ENCODE data around the gene EFEMP2.

Gene EFEMP2

DNA sequence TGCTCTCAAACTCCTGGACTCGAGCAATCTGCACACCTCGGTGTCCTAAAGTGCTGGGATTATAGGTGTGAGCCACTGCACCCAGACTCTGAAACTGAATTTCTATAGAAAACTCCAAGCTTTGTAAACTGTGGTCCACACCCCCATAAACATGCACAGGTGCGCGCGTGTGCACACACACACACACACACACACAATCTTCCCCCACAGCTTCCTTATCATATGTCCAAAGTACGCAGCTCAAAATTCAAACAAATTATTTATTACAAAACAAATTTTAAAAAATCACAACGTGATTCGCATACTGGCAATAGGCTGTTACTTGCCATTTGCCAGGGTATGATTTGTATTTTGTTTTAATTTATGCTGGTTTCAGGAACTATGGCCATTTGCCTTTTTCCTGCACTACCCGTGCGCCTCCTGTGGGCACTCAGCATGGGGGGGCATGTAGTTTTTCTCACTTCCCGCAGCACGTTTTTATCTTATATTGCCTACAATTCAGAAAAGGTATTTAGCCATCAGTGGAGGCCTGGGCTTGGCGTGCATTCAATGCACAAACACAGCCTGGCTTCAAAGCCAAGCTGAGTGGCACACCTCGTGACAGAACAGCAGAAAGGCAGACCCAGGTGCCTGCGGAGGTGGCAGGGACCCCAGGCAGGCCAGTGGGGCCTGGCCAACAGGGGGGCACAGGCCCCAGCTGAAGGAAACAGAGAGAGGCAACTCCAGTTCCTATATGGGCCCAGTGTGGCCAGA, 49.6 kb downstream of the EFEMP2 start:
- no peak for TF ChIP-seq CTCF (IDR thresholded peaks at IDR 0.05)
- Histone ChIP-seq H3K27me3 (no peaks in the 10 kb centered on the region), H3K36me3 (no peaks in the 10 kb centered on the region), H3K27ac (no peak overlapping the region), H3K4me1 (ENCODE audit: control insufficient read depth in 1 of 2, insufficient read depth in 1 of 2, low read depth in 1 of 2, low read length in 1 of 2) (peaks cover 0 to 14% of the 10 kb centered on the region in 2 experiments), H3K4me3 (ENCODE audit: low read depth in 1 of 2, low read length in 1 of 2) (no peak overlapping the region), H3K9me3 (no peaks in the 10 kb centered on the region)

DNA sequence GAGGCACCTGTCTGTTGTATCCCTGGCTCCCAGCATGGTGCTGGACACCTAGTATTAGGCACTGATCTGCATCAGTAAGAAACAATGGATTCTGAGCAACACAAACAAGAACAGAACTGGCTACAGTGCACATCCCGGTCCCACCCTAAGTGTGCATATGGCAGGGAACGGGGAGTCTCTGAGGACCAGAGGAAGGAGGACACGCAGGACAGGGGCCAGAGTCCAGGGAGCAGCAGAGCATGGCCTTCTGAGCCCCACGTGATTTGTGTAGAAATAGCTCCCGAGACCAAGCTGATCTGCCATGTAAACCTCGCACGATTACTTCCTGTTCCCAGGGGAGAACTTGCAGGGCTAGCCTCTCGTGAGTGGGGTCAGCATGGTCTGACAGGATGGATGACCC, 51.5 kb downstream of the EFEMP2 start:
- H3K27ac ChIP-seq = no peak overlapping the region

GRCh38 chr11:65817835-65818680, 54.5 kb downstream of the EFEMP2 start:
- H3K9me3 ChIP-seq = no peaks in the 10 kb centered on the region
- H3K4me3 ChIP-seq (ENCODE audit: low read depth in 1 of 2, low read length in 1 of 2) = peak overlapping the region; percentile 62 to 75
- no peaks in the 10 kb centered on the region for H3K27me3 ChIP-seq
- no peaks in the 10 kb centered on the region for H3K36me3 ChIP-seq
- peaks cover 32 to 48% of the 10 kb centered on the region in 2 experiments for H3K4me1 ChIP-seq (ENCODE audit: control insufficient read depth in 1 of 2, insufficient read depth in 1 of 2, low read depth in 1 of 2, low read length in 1 of 2)
- TF ChIP-seq CTCF (IDR thresholded peaks at IDR 0.05) = peak; percentile 100
- H3K27ac ChIP-seq = peak overlapping the region; percentile 94

More for the DNA sequence above, 51.5 kb downstream of the EFEMP2 start:
- H3K27me3 ChIP-seq = no peaks in the 10 kb centered on the region
- H3K9me3 ChIP-seq = no peaks in the 10 kb centered on the region
- peaks cover 16 to 32% of the 10 kb centered on the region in 2 experiments for H3K4me1 ChIP-seq (ENCODE audit: control insufficient read depth in 1 of 2, insufficient read depth in 1 of 2, low read depth in 1 of 2, low read length in 1 of 2)
- H3K36me3 ChIP-seq = no peaks in the 10 kb centered on the region
- no peak overlapping the region for H3K4me3 ChIP-seq (ENCODE audit: low read depth in 1 of 2, low read length in 1 of 2)
- TF ChIP-seq CTCF (IDR thresholded peaks at IDR 0.05) = no peak

DNA sequence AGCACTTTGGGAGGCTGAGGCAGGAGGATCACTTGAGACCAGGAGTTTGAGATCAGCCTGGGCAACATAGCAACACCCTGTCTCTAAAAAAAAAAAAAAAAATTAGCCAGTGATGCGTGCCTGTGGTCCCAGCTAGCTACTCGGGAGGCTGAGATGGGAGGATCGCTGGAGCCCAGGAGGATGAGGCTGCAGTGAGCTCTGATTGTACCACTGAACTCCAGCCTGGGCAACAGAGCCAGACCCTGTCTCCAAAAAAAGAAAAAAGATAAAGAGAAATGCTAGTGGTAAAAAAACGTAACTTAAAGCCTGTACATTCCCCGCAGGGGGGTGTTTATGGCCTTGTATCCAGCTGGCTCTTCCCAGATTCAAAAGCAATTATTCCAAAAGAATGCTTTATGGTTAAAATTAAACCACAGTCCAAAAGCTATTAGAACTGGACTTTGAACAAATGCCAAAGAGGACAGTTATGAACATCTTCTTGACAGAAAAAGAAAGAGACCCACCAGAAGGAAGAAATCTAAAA, 55.2 kb downstream of the EFEMP2 start:
- H3K4me1 ChIP-seq (ENCODE audit: control insufficient read depth in 1 of 2, insufficient read depth in 1 of 2, low read depth in 1 of 2, low read length in 1 of 2) = peaks cover 38 to 54% of the 10 kb centered on the region in 2 experiments
- peak overlapping the region; percentile 62 to 75 for H3K4me3 ChIP-seq (ENCODE audit: low read depth in 1 of 2, low read length in 1 of 2)
- H3K27me3 ChIP-seq = no peaks in the 10 kb centered on the region
- H3K27ac ChIP-seq = peak overlapping the region; percentile 94
- no peaks in the 10 kb centered on the region for H3K9me3 ChIP-seq
- H3K36me3 ChIP-seq = no peaks in the 10 kb centered on the region
- TF ChIP-seq CTCF (IDR thresholded peaks at IDR 0.05) = no peak

DNA sequence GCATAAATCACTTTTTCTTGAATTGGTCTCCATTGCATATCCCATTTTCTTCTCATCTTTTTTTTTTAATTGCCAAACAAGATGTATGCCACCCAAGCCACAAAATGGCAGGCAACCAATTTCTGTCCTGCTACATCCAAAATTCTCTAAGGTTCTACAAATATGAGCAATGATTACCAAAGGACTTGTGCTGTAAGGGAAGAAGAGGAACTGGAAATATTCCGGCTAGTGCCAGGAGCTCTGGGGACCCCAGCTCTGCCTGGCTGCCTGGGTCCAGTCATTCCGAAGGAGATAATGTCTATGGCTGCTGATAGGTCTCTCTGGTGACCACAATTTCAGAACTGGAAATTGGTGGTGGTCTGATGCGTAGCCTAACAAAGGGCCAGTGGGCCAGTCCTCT, 55.9 kb downstream of the EFEMP2 start:
- no peak overlapping the region for H3K4me3 ChIP-seq (ENCODE audit: low read depth in 1 of 2, low read length in 1 of 2)

More for the DNA sequence above, 55.9 kb downstream of the EFEMP2 start:
- no peaks in the 10 kb centered on the region for H3K27me3 ChIP-seq
- no peaks in the 10 kb centered on the region for H3K36me3 ChIP-seq
- peaks cover 45 to 61% of the 10 kb centered on the region in 2 experiments for H3K4me1 ChIP-seq (ENCODE audit: control insufficient read depth in 1 of 2, insufficient read depth in 1 of 2, low read depth in 1 of 2, low read length in 1 of 2)
- H3K27ac ChIP-seq = peak overlapping the region; percentile 94
- no peak for TF ChIP-seq CTCF (IDR thresholded peaks at IDR 0.05)
- no peaks in the 10 kb centered on the region for H3K9me3 ChIP-seq

Data from neutrophil (primary cell).